Panc1 (cell line): Measurements from ENCODE around the gene NUDT22. TPM values are rescaled to one million over a fixed set of nuclear protein-coding genes. Genes with fewer than 3 reads are reported as not detected.

Source experiments
- ATAC-seq: fragments of 200-7000 bp; cut with Tn5 transposase; 2 replicates; pipeline ENCODE4 v1.9.1; 2020; ENCODE audit warnings: mild to moderate bottlenecking, moderate library complexity
- BruUV-seq: library from RNA; stranded (reverse); fragments of 400-500 nt; replicated peaks from 2 replicates; lab custom pipeline; 2021; lab: Mats Ljungman, UMichigan
- CTCF ChIA-PET: fragments of 300-600 bp; sonication (Branson Sonifier 250); formaldehyde crosslinking; loops from one replicate; lab custom pipeline; 2022; ENCODE audit warnings: antibody characterized with exemption; lab: Charles Lee
- POLR2A ChIA-PET: fragments of 300-600 bp; sonication (Branson Sonifier 250); formaldehyde crosslinking; loops from one replicate; lab custom pipeline; 2022; ENCODE audit warnings: antibody characterized with exemption; lab: Charles Lee
- DNase-seq: peaks from one replicate; pipeline ENCODE4 v3.0.0-alpha.2; 2010; ENCODE audit warnings: low read depth, low spot score
- H3K27ac ChIP-seq: 2 replicates; pipeline ENCODE4 v1.5.1; 2011; ENCODE audit warnings: mild to moderate bottlenecking, low read length, inconsistent platforms
- H3K27me3 ChIP-seq: fragments of 200-500 bp; sonication (Bioruptor generic); 2 replicates; pipeline ENCODE4 v1.6.0; 2014; ENCODE audit warnings: low read length, inconsistent platforms; ENCODE audit not compliant: control insufficient read depth, insufficient read depth
- H3K36me3 ChIP-seq: fragments of 200-500 bp; sonication (Bioruptor generic); 2 replicates; pipeline ENCODE4 v1.5.1; 2014; ENCODE audit warnings: inconsistent platforms, mild to moderate bottlenecking, low read length, moderate library complexity; ENCODE audit not compliant: control insufficient read depth, insufficient read depth
- H3K4me1 ChIP-seq: 2 replicates; pipeline ENCODE4 v1.5.1; 2011; ENCODE audit warnings: inconsistent platforms, mild to moderate bottlenecking, low read length, moderate library complexity; ENCODE audit not compliant: control insufficient read depth, insufficient read depth
- H3K4me3 ChIP-seq, 2 experiments: 2 replicates each; pipeline ENCODE4 v1.5.1; 2011 to 2012; ENCODE audit warnings: low read depth in 2 of 2, low read length in 2 of 2, mild to moderate bottlenecking in 2 of 2, inconsistent platforms in 1 of 2, moderate library complexity in 1 of 2
- H3K9me3 ChIP-seq: fragments of 200-500 bp; sonication (Bioruptor generic); 2 replicates; pipeline ENCODE4 v1.5.1; 2014; ENCODE audit warnings: low read depth, mild to moderate bottlenecking, inconsistent platforms, low read length, moderate library complexity; ENCODE audit not compliant: control insufficient read depth, insufficient read depth
- POLR2AphosphoS5 ChIP-seq: IDR thresholded peaks from 2 replicates; pipeline ENCODE4 v1.6.1; 2012; ENCODE audit warnings: mild to moderate bottlenecking, low read depth, low read length, moderate library complexity
- SIN3A ChIP-seq: IDR thresholded peaks from 2 replicates; pipeline ENCODE4 v1.6.1; 2012; ENCODE audit warnings: low read depth, mild to moderate bottlenecking, low read length, moderate library complexity, borderline replicate concordance; ENCODE audit not compliant: insufficient read depth
- TCF7L2 ChIP-seq: IDR thresholded peaks from 2 replicates; pipeline ENCODE4 v1.6.1; 2011; ENCODE audit warnings: mild to moderate bottlenecking, low read depth, low read length, inconsistent platforms
- in situ Hi-C: cut with HindIII; loops from 2 replicates; pipeline ENCODE4 v1.10.0; 2016; ENCODE audit warnings: low sequenced_read_pairs, low pct_unique_long_range_greater_than_20kb
- intact Hi-C: fragments of 100-400 bp; cut with micrococcal nuclease; formaldehyde crosslinking; loops from one replicate; pipeline ENCODE4 v1.10.0; 2022; ENCODE audit not compliant: unreplicated experiment
- total RNA-seq: library from RNA; stranded (reverse); gene quantifications from one replicate; pipeline ENCODE4 v1.2.1, GENCODE V29; 2021; ENCODE audit not compliant: unreplicated experiment
- TF ChIP-seq, protein P1 (sequence below): fragments of 450-650 bp; IDR thresholded peaks from 2 replicates; pipeline ENCODE4 v1.5.1; 2017; ENCODE audit warnings: mild to moderate bottlenecking
- TF ChIP-seq, protein P2 (sequence below), 2 experiments: IDR thresholded peaks; 2 replicates each; pipeline ENCODE4 v1.6.1; 2011 to 2012; ENCODE audit warnings: low read depth in 2 of 2, control low read depth in 1 of 2, low read length in 1 of 2, mild to moderate bottlenecking in 1 of 2, moderate library complexity in 1 of 2; ENCODE audit not compliant: insufficient read depth in 1 of 2

NUDT22 gene
- total RNA-seq, 1 experiment from 2014 or later, result 98.8 TPM

DNA sequence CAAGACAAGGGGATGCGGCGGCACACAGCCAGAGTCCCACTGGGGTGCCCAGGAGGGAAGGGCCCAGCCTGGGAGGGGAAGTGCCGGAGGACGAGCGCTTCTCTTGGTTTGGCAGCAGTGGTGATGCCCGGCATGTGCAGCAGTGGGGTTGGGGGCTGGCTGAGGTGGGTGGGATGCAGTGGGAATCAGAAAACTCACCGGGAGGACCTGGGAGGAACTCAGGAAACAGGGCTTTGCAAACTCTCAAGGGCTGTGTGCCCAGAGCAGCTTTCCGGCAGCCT is 16.6 kb upstream of the NUDT22 start:
- H3K4me1 ChIP-seq, result no peaks in the 10 kb centered on the region; the same call in 1 of the 2 replicates
- ChIA-PET POLR2A (no interaction called here), CTCF (no interaction called here)
- BruUV-seq, result no TSS peak
- no peaks in the 10 kb centered on the region; the same call in none of the 2 replicates for H3K36me3 ChIP-seq
- intact Hi-C loops (no loop called here), in situ Hi-C loops (no loop called here)
- H3K27ac ChIP-seq, result no peak overlapping the region
- H3K9me3 ChIP-seq, result no peaks in the 10 kb centered on the region
- no peak overlapping the region for H3K4me3 ChIP-seq
- no peaks in the 10 kb centered on the region for H3K27me3 ChIP-seq
- no peak for ATAC-seq
- TF ChIP-seq TCF7L2, result no peak
- TF ChIP-seq, protein P1, sequence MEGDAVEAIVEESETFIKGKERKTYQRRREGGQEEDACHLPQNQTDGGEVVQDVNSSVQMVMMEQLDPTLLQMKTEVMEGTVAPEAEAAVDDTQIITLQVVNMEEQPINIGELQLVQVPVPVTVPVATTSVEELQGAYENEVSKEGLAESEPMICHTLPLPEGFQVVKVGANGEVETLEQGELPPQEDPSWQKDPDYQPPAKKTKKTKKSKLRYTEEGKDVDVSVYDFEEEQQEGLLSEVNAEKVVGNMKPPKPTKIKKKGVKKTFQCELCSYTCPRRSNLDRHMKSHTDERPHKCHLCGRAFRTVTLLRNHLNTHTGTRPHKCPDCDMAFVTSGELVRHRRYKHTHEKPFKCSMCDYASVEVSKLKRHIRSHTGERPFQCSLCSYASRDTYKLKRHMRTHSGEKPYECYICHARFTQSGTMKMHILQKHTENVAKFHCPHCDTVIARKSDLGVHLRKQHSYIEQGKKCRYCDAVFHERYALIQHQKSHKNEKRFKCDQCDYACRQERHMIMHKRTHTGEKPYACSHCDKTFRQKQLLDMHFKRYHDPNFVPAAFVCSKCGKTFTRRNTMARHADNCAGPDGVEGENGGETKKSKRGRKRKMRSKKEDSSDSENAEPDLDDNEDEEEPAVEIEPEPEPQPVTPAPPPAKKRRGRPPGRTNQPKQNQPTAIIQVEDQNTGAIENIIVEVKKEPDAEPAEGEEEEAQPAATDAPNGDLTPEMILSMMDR, result no peak
- TF ChIP-seq, protein P2, sequence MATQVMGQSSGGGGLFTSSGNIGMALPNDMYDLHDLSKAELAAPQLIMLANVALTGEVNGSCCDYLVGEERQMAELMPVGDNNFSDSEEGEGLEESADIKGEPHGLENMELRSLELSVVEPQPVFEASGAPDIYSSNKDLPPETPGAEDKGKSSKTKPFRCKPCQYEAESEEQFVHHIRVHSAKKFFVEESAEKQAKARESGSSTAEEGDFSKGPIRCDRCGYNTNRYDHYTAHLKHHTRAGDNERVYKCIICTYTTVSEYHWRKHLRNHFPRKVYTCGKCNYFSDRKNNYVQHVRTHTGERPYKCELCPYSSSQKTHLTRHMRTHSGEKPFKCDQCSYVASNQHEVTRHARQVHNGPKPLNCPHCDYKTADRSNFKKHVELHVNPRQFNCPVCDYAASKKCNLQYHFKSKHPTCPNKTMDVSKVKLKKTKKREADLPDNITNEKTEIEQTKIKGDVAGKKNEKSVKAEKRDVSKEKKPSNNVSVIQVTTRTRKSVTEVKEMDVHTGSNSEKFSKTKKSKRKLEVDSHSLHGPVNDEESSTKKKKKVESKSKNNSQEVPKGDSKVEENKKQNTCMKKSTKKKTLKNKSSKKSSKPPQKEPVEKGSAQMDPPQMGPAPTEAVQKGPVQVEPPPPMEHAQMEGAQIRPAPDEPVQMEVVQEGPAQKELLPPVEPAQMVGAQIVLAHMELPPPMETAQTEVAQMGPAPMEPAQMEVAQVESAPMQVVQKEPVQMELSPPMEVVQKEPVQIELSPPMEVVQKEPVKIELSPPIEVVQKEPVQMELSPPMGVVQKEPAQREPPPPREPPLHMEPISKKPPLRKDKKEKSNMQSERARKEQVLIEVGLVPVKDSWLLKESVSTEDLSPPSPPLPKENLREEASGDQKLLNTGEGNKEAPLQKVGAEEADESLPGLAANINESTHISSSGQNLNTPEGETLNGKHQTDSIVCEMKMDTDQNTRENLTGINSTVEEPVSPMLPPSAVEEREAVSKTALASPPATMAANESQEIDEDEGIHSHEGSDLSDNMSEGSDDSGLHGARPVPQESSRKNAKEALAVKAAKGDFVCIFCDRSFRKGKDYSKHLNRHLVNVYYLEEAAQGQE (IDR thresholded peaks at IDR 0.05; ENCODE audit: insufficient read depth in 1 of 2, low read depth in 2 of 2, low read length in 1 of 2), result no peak
- DNase-seq, result no peak

DNA sequence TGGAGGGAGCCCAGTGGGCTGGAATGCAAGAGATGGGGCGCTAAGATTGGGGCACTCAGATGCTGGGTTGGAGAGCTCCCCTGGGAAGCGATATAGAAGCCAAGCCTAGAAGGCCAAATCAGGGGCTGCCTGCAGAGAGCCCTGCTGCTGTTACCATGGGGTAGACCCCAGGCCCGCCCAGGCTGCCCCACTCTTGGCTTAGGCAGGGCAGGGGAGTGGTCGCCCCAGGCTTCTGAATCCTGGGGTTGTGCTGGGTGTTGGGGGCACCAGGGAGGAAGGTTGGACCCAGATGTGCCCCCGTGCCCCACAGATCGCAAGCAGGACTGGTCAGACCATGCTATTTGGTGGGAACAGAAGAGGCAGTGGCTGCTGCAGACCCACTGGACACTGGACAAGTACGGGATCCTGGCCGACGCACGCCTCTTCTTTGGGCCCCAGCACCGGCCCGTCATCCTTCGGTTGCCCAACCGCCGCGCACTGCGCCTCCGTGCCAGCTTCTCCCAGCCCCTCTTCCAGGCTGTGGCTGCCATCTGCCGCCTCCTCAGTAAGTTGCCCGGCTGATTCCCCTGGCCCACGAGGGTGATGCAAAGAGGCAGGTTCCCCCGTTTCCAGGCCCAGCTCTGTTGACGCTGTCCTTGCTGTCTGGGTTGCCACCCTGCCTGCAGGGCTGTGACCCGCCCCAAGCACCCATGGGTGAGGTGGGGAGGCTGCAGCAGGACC is 15.6 kb upstream of the NUDT22 start:
- Histone ChIP-seq H3K27me3 (no peaks in the 10 kb centered on the region), H3K9me3 (no peaks in the 10 kb centered on the region), H3K36me3 (no peaks in the 10 kb centered on the region; the same call in 1 of the 2 replicates), H3K4me3 (no peak overlapping the region), H3K27ac (no peak overlapping the region), H3K4me1 (no peaks in the 10 kb centered on the region; the same call in 1 of the 2 replicates)
- no peak for TF ChIP-seq POLR2AphosphoS5
- TF ChIP-seq, protein P2 (IDR thresholded peaks at IDR 0.05; ENCODE audit: insufficient read depth in 1 of 2, low read depth in 2 of 2, low read length in 1 of 2), result no peak
- TF ChIP-seq TCF7L2, result no peak
- TF ChIP-seq SIN3A, result no peak
- TF ChIP-seq, protein P1, result no peak
- BruUV-seq, result no TSS peak
- DNase-seq (no peak), ATAC-seq (no peak)
- in situ Hi-C loops (no loop called here), intact Hi-C loops (no loop called here)
- CTCF ChIA-PET, result interaction anchor here (0.6 kb wide), 1 partner anchor 57 kb away, joined by 6 read pairs; no protein-coding TSS in a partner anchor
- POLR2A ChIA-PET, result no interaction called here
